ENCODE results near the gene DRC7. TPM values are rescaled to one million over a fixed set of nuclear protein-coding genes. Genes with fewer than 3 reads are reported as not detected.
"Not testable (repeated sequence)": the region's sequence is repeated elsewhere in the genome, so short reads cannot be mapped to it uniquely, and the experiment has no call there.

The DRC7 gene
- total RNA-seq, 1 experiment from 2014 or later, result not detected

DNA sequence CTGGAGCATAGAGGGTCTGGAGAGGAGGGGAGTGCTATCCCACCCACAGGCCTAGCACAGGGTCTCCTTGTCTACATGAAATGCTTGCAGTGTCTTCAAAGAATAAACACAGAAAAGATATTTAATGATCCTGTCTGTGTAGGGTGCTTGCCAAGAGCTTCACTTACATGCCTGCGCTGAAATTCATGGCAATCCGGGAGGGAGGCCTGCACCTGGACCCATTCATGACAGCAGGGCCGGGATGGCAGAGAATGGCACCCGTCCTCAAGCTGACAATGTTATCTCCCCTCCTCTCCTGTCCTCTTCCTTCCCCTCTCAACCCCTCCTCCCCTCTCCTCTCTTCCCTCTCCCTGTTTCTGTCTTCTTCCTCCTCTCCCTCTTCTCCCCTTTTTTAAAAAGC is 24.4 kb upstream of the DRC7 start (continued):
- TF ChIP-seq TCF7 (CRISPR knock-in tag; IDR thresholded peaks at IDR 0.05; ENCODE audit: low read depth), result no peak
- no peak for TF ChIP-seq FOXJ3 (CRISPR knock-in tag; IDR thresholded peaks at IDR 0.05; ENCODE audit: borderline replicate concordance)
- TF ChIP-seq TP53 (CRISPR knock-in tag; IDR thresholded peaks at IDR 0.05), result no peak
- TF ChIP-seq NFYB (CRISPR knock-in tag; conservative IDR thresholded peaks at IDR 0.05; ENCODE audit: low read depth), result no peak

DNA sequence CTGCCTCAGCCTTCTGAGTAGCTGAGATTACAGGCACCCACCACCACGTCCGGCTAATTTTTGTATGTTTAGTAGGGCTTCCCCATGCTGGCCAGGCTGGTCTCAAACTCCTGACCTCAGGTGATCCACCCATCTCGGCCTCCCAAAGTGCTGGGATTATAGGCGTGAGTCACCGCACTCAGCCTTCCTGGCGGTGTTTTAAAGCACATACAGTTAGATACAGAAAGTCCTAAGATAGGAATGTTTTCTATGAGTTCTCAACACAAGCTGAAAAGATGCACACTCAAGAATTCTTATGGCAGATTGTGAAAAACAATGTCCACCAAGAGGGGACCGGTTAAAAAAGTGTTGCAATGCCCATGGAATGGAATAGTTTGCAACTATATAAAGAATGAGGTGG is 23.2 kb upstream of the DRC7 start:
- H3K27me3 Mint-ChIP-seq (ENCODE audit: low read depth); ATAC-seq; H3K9me3 Mint-ChIP-seq; H3K4me3 Mint-ChIP-seq; H3K36me3 Mint-ChIP-seq; POLR2A ChIA-PET; H3K27ac Mint-ChIP-seq; DNase-seq (ENCODE audit: low spot score): not testable (repeated sequence)
- CTCF ChIA-PET, result interaction anchor here (0.7 to 2.2 kb wide), 4 partner anchors 10 to 80 kb away, joined by 3 to 10 read pairs (median 6); no protein-coding TSS in a partner anchor
- H3K4me1 Mint-ChIP-seq, result peaks cover 11% of the 10 kb centered on the region

DNA sequence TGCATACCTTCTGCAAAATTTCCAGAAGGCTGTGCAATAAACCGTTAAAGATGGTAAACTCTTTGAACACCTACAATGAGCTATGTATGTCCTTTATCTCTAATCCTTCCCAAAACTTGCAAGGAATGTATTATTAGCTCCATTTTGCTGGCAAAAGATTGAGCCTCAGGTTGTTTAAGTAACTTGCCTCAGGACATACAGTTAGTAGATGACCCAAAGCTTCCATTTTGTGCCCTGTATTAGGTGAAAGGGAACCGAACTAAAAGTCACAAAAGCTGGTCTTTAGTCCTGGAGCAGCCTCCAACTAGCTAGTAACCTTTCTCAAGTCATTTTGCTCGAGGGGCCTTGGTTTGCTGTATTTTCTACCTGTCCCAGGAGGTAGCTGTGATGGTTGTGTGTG is 22.2 kb upstream of the DRC7 start:
- Mint-ChIP-seq H3K27ac (no peak overlapping the region), H3K4me3 (no peak overlapping the region), H3K4me1 (peaks cover 17% of the 10 kb centered on the region), H3K27me3 (ENCODE audit: low read depth) (peaks cover 7% of the 10 kb centered on the region), H3K36me3 (no peaks in the 10 kb centered on the region), H3K9me3 (no peaks in the 10 kb centered on the region)
- no peak for ATAC-seq
- CTCF ChIA-PET, result interaction anchor here (2.2 kb wide), 1 partner anchor 81 kb away, joined by 9 read pairs; no protein-coding TSS in a partner anchor
- POLR2A ChIA-PET, result no interaction called here
- TF ChIP-seq TEAD1 (CRISPR knock-in tag; IDR thresholded peaks at IDR 0.05) (no peak), ELF4 (CRISPR knock-in tag; IDR thresholded peaks at IDR 0.05; ENCODE audit: low read depth) (no peak), ZNF317 (CRISPR knock-in tag; IDR thresholded peaks at IDR 0.05; ENCODE audit: borderline replicate concordance, low read depth) (no peak), CREM (CRISPR knock-in tag; IDR thresholded peaks at IDR 0.05) (no peak), ZNF232 (CRISPR knock-in tag; IDR thresholded peaks at IDR 0.05) (no peak)
- TF ChIP-seq, protein P1, sequence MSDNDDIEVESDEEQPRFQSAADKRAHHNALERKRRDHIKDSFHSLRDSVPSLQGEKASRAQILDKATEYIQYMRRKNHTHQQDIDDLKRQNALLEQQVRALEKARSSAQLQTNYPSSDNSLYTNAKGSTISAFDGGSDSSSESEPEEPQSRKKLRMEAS (CRISPR knock-in tag; IDR thresholded peaks at IDR 0.05), result no peak
- TF ChIP-seq, protein P2, sequence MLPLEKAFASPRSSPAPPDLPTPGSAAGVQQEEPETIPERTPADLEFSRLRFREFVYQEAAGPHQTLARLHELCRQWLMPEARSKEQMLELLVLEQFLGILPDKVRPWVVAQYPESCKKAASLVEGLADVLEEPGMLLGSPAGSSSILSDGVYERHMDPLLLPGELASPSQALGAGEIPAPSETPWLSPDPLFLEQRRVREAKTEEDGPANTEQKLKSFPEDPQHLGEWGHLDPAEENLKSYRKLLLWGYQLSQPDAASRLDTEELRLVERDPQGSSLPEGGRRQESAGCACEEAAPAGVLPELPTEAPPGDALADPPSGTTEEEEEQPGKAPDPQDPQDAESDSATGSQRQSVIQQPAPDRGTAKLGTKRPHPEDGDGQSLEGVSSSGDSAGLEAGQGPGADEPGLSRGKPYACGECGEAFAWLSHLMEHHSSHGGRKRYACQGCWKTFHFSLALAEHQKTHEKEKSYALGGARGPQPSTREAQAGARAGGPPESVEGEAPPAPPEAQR (CRISPR knock-in tag; IDR thresholded peaks at IDR 0.05), result no peak
- TF ChIP-seq, protein P3, sequence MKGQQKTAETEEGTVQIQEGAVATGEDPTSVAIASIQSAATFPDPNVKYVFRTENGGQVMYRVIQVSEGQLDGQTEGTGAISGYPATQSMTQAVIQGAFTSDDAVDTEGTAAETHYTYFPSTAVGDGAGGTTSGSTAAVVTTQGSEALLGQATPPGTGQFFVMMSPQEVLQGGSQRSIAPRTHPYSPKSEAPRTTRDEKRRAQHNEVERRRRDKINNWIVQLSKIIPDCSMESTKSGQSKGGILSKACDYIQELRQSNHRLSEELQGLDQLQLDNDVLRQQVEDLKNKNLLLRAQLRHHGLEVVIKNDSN (CRISPR knock-in tag; IDR thresholded peaks at IDR 0.05), result no peak
- TF ChIP-seq, protein P4, sequence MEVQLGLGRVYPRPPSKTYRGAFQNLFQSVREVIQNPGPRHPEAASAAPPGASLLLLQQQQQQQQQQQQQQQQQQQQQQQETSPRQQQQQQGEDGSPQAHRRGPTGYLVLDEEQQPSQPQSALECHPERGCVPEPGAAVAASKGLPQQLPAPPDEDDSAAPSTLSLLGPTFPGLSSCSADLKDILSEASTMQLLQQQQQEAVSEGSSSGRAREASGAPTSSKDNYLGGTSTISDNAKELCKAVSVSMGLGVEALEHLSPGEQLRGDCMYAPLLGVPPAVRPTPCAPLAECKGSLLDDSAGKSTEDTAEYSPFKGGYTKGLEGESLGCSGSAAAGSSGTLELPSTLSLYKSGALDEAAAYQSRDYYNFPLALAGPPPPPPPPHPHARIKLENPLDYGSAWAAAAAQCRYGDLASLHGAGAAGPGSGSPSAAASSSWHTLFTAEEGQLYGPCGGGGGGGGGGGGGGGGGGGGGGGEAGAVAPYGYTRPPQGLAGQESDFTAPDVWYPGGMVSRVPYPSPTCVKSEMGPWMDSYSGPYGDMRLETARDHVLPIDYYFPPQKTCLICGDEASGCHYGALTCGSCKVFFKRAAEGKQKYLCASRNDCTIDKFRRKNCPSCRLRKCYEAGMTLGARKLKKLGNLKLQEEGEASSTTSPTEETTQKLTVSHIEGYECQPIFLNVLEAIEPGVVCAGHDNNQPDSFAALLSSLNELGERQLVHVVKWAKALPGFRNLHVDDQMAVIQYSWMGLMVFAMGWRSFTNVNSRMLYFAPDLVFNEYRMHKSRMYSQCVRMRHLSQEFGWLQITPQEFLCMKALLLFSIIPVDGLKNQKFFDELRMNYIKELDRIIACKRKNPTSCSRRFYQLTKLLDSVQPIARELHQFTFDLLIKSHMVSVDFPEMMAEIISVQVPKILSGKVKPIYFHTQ (CRISPR knock-in tag; IDR thresholded peaks at IDR 0.05), result no peak
- TF ChIP-seq, protein P5, sequence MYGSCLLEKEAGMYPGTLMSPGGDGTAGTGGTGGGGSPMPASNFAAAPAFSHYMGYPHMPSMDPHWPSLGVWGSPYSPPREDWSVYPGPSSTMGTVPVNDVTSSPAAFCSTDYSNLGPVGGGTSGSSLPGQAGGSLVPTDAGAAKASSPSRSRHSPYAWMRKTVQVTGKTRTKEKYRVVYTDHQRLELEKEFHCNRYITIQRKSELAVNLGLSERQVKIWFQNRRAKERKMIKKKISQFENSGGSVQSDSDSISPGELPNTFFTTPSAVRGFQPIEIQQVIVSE (CRISPR knock-in tag; IDR thresholded peaks at IDR 0.05; ENCODE audit: borderline replicate concordance), result no peak
- DNase-seq (ENCODE audit: low spot score), result no peak

DNA sequence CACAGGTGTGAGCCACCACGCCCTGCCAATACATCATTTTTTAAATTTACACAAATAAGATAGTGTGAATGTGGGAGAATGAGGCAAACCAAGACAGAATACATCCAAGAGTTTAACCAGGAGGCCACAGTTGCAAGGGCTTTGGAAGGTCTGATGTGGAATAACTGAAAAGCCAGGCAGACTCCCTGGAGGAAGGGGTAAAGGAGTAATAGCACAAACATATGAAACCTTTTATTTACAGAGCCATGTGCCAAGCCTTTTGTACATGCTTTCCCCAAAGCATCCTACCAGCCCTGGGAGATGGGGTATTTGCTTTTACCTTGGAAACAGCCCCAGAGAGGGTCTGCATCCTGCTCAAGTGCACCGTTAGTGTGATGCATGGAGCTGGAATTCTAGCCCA is 21.8 kb upstream of the DRC7 start:
- Mint-ChIP-seq H3K36me3 (no peaks in the 10 kb centered on the region), H3K27ac (no peak overlapping the region), H3K4me1 (peaks cover 21% of the 10 kb centered on the region), H3K4me3 (no peak overlapping the region), H3K27me3 (ENCODE audit: low read depth) (peaks cover 7% of the 10 kb centered on the region), H3K9me3 (no peaks in the 10 kb centered on the region)
- ChIA-PET CTCF (no interaction called here), POLR2A (interaction anchor here (0.5 kb wide), 1 partner anchor 677 kb away, joined by 3 read pairs; no protein-coding TSS in a partner anchor)
- DNase-seq (ENCODE audit: low spot score) (no peak), ATAC-seq (no peak)
- TF ChIP-seq PRRX2 (CRISPR knock-in tag; IDR thresholded peaks at IDR 0.05), result no peak
- TF ChIP-seq, protein P6, sequence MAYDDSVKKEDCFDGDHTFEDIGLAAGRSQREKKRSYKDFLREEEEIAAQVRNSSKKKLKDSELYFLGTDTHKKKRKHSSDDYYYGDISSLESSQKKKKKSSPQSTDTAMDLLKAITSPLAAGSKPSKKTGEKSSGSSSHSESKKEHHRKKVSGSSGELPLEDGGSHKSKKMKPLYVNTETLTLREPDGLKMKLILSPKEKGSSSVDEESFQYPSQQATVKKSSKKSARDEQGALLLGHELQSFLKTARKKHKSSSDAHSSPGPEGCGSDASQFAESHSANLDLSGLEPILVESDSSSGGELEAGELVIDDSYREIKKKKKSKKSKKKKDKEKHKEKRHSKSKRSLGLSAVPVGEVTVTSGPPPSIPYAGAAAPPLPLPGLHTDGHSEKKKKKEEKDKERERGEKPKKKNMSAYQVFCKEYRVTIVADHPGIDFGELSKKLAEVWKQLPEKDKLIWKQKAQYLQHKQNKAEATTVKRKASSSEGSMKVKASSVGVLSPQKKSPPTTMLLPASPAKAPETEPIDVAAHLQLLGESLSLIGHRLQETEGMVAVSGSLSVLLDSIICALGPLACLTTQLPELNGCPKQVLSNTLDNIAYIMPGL (CRISPR knock-in tag; IDR thresholded peaks at IDR 0.05), result no peak
- no peak for TF ChIP-seq SP1 (CRISPR knock-in tag; conservative IDR thresholded peaks at IDR 0.05)
- no peak for TF ChIP-seq TCF7 (CRISPR knock-in tag; IDR thresholded peaks at IDR 0.05; ENCODE audit: low read depth)
- TF ChIP-seq NR2C2 (CRISPR knock-in tag; IDR thresholded peaks at IDR 0.05), result no peak
- TF ChIP-seq, protein P7, sequence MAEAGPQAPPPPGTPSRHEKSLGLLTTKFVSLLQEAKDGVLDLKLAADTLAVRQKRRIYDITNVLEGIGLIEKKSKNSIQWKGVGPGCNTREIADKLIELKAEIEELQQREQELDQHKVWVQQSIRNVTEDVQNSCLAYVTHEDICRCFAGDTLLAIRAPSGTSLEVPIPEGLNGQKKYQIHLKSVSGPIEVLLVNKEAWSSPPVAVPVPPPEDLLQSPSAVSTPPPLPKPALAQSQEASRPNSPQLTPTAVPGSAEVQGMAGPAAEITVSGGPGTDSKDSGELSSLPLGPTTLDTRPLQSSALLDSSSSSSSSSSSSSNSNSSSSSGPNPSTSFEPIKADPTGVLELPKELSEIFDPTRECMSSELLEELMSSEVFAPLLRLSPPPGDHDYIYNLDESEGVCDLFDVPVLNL (CRISPR knock-in tag; IDR thresholded peaks at IDR 0.05; ENCODE audit: borderline replicate concordance, low read depth), result no peak
- no peak for TF ChIP-seq CREB1 (CRISPR knock-in tag; IDR thresholded peaks at IDR 0.05)
- no peak for TF ChIP-seq MYBL2 (CRISPR knock-in tag; IDR thresholded peaks at IDR 0.05)
- no peak for TF ChIP-seq KAT7 (CRISPR knock-in tag; IDR thresholded peaks at IDR 0.05; ENCODE audit: borderline replicate concordance)

Measured in WTC11 (cell line).